Stimulated activated CD8-positive, alpha-beta memory T cell treated with anti-CD3 and anti-CD28 coated beads, Interleukin-2, amount 100 ng/mL, for 48 hours (primary cell): Measurements from ENCODE around the gene IFT43.

Experiments
- DNase-seq, 2 donors: peaks; one replicate each; pipeline ENCODE4 v3.0.0-alpha.2; 2020; ENCODE audit warnings: low read depth in 2 of 2

IFT43 gene

DNA sequence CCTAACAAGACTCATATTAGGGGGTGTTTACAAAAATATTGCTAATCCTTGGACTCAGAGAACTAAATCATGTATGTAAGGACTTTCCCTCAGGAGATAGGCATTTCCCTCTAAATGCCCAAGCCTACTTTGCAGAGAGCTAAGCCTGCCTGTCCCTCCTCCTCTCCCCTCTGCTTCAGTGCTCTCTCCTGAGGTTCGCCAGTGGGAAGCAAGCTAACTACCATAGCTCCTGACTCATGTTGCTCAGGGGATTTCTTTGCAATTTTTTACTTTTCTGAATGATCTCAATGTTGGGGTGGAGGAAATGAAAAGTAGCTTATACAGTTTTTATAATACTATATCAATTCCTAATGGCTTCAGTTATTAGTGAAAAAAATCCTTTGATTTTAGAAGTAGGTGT lies 29.6 kb downstream of the IFT43 start:
- no peak for DNase-seq

DNA sequence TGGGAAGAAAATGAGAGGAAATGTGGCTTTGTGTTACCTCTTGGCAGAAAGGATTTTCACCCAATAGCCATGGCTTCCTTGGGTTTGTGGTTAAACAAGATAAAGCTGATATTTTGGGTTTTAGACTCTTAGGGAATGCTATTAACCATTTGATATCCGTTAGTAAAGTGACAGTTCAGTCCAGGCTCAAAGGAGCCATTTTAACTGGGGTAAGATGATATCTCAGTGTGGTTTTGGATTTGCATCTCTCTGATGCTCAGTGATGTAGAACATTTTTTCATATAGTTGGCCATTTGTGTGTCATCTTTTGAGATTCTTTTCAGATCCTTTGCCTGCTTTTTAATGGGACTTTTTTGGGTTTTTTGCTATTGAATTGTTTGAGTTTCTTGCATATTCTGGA lies 30.1 kb downstream of the IFT43 start:
- no peak for DNase-seq

DNA sequence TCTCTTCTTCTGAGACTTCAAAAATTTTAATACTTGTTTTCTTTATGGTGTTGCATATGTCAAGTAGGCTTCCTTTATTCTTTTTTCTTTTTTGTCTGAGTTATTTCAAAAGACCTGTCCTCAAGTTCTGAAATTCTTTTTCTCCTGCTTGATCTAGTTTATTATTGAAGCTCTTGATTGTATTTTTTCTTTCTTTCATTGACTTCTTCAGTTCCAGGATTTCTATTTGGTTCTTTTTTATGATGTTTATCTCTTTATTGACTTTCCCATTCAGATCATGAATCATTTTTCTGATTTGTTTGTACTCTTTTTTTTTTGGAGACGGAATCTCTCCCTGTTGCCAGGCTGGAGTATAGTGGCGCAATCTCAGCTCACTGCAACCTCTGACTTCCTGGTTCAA lies 34.1 kb downstream of the IFT43 start:
- DNase-seq, result no peak

DNA sequence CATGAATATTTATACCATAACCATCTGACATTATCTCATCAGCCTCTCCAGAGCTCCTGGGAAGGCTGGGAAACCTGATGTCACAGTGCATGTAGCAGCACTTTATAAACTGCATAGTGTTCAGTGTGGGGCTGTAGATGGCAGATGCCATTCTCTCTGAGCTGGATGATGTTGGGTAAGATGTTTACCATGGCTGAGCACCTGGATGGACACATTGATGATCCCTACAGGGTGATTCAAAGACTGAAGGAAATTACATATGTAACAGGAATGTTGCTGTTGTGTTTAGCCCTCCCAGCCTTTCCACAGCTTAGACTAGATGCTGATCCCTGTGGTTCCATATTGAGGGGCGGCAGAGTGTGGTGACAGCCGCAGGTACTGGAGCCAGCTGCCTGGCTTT lies 37.4 kb downstream of the IFT43 start:
- DNase-seq, result no peak

DNA sequence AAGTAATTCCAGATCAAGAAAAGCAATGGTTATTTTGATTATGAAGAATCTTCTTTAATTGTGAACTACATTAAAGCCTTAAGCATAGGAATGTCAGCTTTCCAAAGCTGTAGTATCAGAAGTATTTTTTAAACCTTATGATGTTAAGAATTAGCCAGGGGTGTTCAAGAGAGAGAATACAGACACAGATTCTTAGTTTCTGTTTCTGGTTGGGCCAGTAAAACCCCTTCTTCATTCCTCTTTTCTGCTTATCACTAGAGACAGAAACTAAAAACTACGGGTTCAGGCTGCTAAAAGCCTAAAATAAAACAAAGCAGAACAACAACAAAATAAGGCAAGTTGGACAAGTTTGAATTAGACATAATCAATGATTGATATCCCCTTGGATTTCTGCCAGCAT lies 38.2 kb downstream of the IFT43 start:
- DNase-seq, result no peak

DNA sequence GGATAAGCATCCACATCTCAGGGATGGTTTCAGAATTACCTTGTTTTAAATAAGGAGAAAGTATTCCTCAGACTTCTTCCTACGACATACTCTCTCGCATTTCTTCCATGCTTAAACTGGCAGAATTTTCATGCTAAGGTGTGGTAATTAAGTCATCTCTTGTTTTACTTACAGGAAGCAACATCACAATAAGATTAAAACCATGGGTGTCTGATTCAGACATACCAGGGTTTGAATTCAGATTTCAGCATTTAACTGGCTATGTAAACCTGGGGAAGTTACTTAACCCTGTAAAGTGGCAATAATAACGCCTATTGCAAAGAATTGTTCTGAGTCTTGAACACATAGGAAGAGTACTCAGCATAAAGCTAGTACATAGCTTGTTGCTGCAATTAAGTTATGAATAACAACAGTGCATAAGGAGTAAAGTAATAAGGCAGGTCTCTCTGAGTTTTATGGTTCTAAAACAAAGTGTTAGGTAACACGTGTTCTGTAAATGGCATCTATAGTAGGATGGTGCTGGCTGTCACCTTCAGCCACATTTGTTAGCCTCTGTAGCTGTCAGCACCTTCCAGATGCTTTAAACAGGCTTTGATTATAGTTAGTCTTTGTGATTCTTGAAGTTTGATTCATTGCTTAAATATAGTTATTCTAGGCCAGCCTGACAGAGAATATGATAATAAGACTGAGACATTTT lies 38.8 kb downstream of the IFT43 start:
- no peak for DNase-seq

DNA sequence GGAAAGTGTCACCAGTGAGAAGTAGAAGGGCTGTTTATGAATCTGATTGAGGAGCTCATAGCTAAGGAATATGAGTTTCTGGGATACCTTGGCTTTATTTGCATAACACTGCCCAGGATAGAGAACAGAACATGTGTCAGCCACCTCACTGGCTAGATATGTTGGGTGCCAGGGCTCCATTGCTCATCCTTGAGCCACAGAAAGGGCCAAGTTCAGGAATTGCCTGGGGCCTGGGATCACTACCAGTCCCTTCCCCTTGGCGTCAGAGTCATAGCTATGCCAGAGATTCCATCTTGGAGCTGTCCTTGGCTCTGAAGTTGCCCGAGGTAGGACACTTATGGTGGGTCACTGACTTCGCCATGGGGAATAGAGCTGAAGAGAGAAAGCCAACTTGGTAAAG lies 49.0 kb downstream of the IFT43 start:
- no peak for DNase-seq

DNA sequence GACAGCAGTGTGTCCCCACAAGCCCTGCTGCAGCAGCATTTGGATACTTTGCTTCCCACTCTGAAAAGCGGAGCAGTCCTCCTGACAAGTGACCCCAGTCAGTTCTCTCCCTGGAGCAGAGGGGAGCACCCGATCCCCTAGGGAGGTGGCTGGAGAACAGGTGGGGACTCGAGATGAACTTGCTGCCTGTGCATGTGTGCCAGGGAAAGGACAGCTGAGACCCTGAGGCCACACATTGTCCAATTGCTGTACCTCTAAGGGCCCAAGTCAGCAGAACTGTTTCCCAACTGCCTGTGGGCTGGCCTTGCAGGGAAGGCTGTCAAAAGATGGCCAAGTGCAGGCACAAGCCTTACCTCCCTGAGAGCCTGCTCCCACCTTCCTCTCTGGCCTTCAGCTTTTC lies 55.1 kb downstream of the IFT43 start:
- DNase-seq, result no peak

DNA sequence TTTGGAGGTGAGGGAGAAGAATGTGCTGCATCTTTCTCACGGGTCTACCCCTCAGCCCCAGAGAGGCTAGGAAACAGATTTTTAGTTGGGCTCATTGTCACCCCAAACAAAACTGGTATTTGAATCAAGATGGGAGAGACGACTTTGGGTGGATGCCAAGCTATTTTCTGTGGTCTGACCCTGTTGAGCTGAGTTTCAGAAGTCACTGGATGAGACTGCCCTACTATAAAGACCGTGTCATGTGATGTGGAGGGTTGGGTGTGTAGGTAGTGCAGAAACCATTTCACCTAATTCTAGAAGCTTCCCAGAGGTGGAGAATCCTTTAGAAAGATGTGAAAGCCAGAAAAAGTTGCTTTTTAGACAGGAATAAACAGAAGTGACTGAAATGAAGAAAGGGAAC lies 60.2 kb downstream of the IFT43 start:
- no peak for DNase-seq

DNA sequence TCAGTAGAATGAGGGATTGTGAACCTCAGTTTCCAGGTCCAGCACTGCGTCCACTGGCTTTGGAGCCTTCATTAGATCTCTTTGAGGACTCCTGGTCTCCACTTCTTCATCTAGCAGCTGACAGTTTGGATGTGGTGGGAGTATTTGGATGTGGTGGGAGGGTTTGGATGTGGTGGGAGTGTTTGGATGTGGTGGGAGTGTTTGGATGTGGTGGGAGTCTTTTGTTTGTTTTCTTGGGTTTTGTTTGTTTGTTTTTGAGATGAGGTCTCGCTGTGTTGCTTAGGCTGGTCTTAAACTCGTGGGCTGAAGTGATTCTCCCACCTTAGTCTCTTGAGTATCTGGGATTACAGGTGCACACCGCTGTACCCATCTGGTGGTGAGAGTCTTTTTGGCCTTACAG lies 64.7 kb downstream of the IFT43 start:
- no peak for DNase-seq

DNA sequence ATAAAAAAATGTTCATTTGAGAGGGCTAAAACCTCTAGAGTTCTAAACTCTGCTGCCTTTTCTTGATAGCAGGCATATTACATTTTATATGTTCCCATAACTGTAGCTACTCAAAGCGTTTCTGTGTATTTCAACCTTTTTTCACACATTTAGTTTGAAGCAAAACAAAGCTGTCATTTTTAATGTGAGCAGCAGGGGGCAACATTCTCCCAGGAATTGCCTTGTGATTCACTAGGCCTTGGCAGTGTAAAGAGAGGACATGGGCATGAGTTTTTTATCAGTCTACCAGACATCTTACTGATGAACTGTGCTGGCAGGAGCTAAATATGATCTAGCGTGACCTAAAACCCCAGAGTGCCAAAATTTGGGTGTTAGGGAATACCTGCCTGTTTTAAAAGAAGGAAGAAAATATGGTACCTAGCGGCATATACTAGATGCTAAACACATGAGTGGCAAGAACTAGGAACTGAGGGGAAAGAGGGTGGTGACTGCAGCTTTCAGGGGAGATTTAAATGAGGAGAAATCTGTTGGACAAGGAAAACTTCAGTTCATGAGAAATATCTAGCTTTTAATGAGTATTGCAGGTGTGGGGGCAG lies 65.3 kb downstream of the IFT43 start:
- peak in 1 of 2 donors; percentile 26 for DNase-seq

DNA sequence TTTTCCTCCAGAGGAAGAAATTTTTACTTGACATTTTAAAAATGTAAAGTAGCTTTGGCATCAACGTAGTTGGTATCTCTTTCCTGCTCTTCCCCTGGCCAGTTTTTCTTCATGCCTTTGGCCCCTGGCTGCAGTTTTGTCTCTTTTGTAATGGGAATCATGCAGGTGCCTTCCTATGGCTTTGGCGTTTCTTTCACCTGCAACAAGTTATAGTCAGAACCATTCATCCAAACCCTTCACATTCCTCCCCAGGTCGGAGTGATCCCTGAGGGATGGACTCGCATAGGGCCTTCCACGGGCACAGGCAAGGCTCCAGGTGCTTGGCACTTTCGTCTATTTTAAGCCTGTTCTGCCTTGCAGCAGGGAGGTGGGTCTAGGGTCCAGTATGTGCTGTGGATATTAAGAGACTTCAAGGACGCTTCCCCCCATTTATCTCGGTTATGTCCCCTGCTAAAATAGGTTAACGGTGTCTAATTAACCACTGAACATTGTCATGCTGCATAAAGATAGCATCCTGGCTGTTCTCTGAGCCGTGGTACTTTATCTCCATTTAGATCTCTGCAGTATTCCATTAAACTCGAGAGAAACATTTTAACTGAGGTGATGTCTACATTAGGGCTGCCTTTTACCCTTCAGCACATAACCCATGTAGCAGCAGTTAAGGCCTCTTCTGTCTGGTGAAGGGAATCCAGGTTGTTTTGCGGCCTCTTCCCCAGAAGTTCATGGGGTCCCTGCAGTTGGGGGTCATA lies 66.3 kb downstream of the IFT43 start:
- no peak for DNase-seq

DNA sequence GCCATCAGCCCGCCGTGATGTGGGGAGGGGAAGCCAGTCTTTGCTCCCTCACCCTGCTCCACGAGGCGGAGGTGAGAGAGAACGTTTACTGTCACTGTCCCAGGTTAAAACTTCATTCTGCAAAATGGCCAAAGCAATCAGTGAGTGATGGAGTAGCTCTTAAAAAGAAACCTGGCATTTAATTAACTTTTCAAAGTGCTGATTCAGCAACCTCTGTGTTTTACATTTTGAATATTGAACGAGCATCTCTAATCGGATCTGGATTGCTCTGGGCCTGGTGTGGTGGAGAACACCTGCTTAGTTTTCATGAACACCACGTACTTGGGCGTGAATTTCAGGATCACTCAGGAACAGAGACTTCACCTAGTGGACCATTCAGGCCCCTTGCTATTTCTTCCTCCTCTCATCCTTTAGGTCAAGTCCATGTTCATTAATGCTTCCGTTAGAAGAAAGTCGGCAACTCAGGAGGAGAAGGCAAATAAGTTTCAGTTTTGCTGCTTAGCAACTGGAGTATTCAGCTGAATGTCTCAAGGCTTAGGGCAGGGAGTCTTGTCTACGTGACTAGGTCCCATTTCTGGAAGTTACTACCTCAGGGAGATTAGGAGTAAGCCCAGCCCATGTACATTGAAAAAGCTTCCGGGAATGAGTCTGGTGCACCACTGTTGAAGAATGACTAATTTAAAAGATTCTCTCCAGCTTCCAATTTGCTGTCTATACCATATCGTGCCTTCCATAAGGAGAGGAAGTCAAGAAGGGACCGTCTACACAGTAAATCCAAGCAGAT lies 68.2 kb downstream of the IFT43 start:
- DNase-seq, result no peak

DNA sequence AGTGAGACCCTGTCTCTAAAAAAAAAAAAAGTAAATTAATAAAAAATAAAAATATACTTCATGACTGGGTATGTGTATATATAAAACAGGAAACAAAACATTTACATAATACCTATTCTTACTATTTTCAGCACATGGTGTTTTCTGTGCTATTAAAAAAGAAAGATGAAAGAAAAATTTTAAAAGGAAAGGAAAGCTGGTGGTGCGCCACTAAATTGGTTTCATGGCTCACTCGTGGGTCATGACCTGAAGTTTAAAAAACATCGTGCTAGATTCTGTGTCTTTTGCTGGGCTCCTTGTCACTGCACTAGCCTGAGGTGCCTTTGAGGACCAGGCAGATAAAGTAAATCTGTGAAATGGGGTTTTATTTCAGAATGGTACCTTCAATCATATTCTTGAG lies 69.8 kb downstream of the IFT43 start:
- no peak for DNase-seq

DNA sequence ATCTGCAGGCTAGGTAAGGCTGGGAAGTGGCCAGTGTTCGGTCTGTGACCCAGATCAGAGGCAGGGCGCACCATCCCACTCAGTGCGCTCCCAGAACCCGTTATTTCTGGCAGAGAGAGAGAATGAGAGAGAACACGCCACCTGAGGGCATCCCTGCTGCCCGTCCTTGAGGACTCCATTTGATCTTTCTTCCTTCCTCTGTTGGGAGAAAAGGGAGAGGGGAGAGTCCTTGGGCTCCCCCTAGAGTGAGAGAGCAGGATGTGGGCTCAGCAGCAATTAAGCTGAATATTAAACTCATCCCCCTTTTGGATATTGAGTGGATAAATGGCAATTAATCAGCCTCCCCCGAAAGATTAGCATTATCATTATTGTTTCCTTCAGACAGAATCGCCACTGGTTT lies 70.6 kb downstream of the IFT43 start:
- no peak for DNase-seq

DNA sequence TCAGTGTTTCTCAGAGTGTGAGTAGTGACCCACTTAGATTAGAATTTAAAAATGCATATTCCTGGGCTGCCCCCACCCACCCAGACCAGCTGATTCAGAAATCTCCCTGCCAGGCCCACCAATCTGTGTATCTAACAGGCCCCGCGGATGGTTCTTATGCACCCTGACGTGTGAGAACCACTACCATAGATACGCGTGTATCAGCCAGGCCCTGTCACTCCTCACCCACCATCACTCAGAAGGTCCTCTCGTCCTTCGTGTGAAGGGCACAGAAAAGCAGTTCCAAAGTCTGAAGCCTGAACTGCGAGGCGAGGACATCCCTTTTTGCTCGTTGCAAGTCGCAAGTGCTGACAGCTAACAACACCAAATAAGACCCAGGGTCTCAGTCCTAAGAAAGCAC lies 72.4 kb downstream of the IFT43 start:
- DNase-seq, result no peak

DNA sequence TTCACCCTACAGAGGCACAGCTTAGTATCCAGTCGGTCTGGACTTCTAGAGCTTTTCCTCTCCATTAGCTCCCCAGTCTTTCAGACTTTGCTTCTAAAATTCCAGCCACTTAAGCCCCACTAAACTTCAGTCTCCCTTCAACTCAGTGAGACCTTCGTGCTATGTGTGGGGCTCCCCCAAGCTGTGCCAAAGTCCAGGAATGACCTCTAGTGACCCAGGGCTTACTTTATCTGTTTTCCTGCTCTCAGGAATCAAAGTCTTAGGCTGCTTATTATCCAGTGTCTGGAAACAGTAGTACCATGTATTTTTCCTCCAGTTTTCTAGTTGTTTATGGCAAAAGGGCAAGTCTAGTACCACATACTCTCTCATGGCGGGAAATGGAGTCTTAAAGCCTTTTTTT lies 77.8 kb downstream of the IFT43 start:
- DNase-seq, result no peak

DNA sequence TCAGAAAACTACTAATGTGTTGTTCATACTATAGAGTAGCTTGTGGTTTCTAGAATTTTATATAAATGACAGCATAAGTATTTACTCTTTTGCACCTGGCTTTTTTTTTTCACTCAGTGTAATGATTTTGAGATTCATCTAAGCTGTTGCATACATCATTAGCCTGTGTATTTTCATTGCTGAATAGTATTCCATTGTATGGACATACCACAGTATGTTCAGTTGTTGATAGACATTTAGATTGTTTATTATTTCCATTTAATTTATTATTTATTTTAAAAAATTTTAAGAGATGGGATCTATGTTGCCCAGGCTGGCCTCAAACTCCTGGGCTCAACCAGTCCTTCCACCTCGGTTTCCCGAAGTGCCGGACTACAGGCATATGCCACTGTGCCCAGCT lies 80.0 kb downstream of the IFT43 start:
- no peak for DNase-seq

DNA sequence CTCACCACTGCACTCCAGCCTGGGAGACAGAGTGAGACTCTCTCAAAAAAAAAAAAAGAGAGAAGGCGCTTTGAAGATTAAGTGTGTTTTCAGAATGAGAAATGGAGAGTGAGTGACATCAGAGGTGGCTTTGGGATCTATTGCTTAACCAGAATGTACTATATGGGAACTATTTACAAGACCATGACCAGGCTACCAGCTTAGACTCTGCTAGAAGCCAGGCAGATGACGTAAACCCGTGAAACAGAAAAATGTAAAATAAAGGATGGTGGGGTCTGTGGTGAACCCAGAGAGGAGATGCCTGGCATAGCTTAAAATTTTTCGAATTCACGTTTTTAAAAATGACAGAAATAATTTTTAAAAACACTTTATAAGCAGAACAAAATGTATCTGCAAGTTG lies 82.0 kb downstream of the IFT43 start:
- no peak for DNase-seq

DNA sequence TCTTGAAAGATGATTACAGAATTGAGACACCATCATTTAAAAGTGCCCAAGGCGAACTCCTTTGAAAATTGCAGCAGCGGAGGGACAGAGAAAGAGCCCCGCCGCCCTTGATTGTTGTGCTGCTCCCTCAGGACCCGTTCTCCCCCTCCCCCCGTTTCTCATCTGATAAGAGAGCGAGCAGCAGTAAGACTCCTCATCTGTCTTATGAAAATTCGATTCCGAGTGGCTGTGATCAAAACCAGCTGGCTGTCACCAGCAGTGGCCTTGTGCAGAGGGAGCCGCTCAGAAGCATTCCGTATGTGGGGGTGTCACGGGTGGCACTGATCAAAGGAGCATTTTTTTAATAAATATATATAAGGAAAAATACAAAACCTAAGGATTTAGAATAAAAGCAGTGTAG lies 88.2 kb downstream of the IFT43 start:
- DNase-seq, result no peak

DNA sequence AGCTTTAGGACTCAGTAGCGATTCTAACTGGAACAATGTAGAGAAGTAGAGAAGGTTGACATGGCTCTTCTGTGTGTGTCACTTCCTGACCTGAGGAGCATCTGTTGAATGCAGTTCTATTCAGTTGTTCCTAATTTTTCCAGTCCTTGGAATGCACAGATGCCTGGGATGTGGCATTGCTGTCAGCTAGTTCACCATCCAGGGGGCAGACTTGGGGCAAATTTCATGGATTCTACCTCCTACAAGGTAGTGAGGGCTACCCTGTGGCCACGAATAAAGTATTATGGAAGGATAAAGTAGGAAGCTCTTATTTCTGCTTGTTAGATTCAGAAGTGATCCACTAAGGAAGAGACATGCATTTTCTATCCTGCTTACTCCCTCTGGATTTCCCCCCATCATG lies 91.8 kb downstream of the IFT43 start:
- no peak for DNase-seq

DNA sequence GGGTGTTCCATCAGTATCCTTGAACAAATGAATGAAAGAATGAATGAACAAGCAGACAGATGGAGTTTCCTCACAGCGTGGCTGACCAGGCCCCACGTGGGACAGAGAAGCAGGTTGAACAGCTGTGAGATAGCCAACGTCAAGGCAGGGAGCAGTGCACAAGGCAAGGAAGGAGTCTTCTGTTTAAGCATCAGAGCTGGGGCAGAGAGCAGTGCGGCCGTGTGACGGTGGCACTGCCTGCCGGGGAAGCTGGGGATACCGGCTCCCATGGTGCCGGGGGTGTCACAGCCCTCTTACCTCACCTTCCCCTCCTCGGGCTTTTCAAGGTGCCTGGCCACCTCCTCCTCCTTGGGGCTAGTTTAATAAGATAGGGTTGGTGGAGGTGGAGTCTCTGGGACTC lies 92.9 kb downstream of the IFT43 start:
- no peak for DNase-seq

DNA sequence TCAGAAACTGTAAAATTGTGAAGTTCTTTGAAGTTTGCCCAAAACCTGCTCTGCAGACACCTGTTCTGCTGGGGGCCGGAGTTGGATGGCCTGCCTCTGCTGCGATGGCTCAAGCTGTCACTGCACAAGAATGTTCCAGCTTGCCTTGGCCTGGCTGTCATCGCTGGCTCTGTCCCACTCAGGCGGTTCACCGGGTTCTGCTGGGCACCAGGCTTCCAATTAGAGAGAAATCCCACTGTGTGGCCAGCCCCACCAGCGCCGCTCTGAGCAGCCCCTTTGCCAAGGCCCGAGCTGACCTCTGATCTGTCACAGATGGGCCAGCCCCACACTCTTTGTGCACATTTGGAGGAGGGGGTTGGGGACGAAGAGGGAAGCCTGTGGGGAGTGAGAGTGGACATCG lies 94.5 kb downstream of the IFT43 start:
- DNase-seq, result no peak
